Measurements from ENCODE around the gene ZNRF2. TPM values are rescaled to one million over a fixed set of nuclear protein-coding genes. Genes with fewer than 3 reads are reported as not detected.

The ZNRF2 gene
- polyA plus RNA-seq, 1 donor (not counting 4 experiments of a cell fraction or from before 2014, with no cell fraction given) = 7.0 TPM

- H3K27ac ChIP-seq (ENCODE audit: control insufficient read depth, insufficient read depth, low read length) = no peak overlapping the region
- no peaks in the 10 kb centered on the region for H3K36me3 ChIP-seq (ENCODE audit: control insufficient read depth in 2 of 2, extremely low read depth in 1 of 2, insufficient read depth in 2 of 2, low read length in 2 of 2)
- peaks cover 16% of the 10 kb centered on the region for H3K79me2 ChIP-seq (ENCODE audit: control insufficient read depth, insufficient read depth, low read length)
- no peak overlapping the region for H3K4me2 ChIP-seq (ENCODE audit: control insufficient read depth, extremely low read depth, insufficient read depth, low read depth, low read length)
- no peak overlapping the region for H3K9ac ChIP-seq (ENCODE audit: control insufficient read depth, extremely low read depth, insufficient read depth, low read length)
- TF ChIP-seq EZH2 (IDR thresholded peaks at IDR 0.05; ENCODE audit: low read length) = no peak
- TF ChIP-seq CTCF (optimal IDR thresholded peaks at IDR 0.05 in 1 of 3, IDR thresholded peaks at IDR 0.05 in 1 of 3, conservative IDR thresholded peaks at IDR 0.05 in 1 of 3; ENCODE audit: extremely low read depth in 1 of 3, insufficient read depth in 2 of 3, low read length in 3 of 3) = no peak
- H4K20me1 ChIP-seq (ENCODE audit: control insufficient read depth, extremely low read depth, insufficient read depth, low read length) = no peaks in the 10 kb centered on the region
- no peak overlapping the region for H2AFZ ChIP-seq (ENCODE audit: control insufficient read depth, low read length)
- no peak overlapping the region for H3K4me3 ChIP-seq (ENCODE audit: control insufficient read depth in 2 of 3, extremely low read depth in 1 of 3, insufficient read depth in 2 of 3, low read depth in 1 of 3, low read length in 3 of 3)
- no peaks in the 10 kb centered on the region for H3K27me3 ChIP-seq (ENCODE audit: control insufficient read depth, extremely low read depth, insufficient read depth, low read length)
- FAIRE-seq (no peak), DNase-seq (ENCODE audit: low read depth, low spot score) (no peak)
- no peaks in the 10 kb centered on the region for H3K9me1 ChIP-seq (ENCODE audit: control insufficient read depth, extremely low read depth, insufficient read depth, low read length)
- dilution Hi-C loops (cut with MboI; ENCODE audit: extremely low pct_ligation_motif_present, low sequenced_read_pairs) = no loop called here
- no peaks in the 10 kb centered on the region for H3K9me3 ChIP-seq (ENCODE audit: control insufficient read depth, low read depth, low read length)
- peaks cover 5% of the 10 kb centered on the region for H3K4me1 ChIP-seq (ENCODE audit: control insufficient read depth, extremely low read depth, insufficient read depth, low read length)
Measured at GRCh38 chr7:30354791-30355190, 70.4 kb downstream of the ZNRF2 start.

GRCh38 chr7:30359957-30360356 is 75.6 kb downstream of the ZNRF2 start:
- dilution Hi-C loops (cut with MboI; ENCODE audit: extremely low pct_ligation_motif_present, low sequenced_read_pairs) = no loop called here
- Histone ChIP-seq H3K27ac (ENCODE audit: control insufficient read depth, insufficient read depth, low read length) (no peak overlapping the region), H3K4me2 (ENCODE audit: control insufficient read depth, extremely low read depth, insufficient read depth, low read depth, low read length) (no peak overlapping the region), H4K20me1 (ENCODE audit: control insufficient read depth, extremely low read depth, insufficient read depth, low read length) (no peaks in the 10 kb centered on the region), H3K9ac (ENCODE audit: control insufficient read depth, extremely low read depth, insufficient read depth, low read length) (no peak overlapping the region), H3K4me1 (ENCODE audit: control insufficient read depth, extremely low read depth, insufficient read depth, low read length) (no peaks in the 10 kb centered on the region), H3K9me1 (ENCODE audit: control insufficient read depth, extremely low read depth, insufficient read depth, low read length) (no peaks in the 10 kb centered on the region), H3K27me3 (ENCODE audit: control insufficient read depth, extremely low read depth, insufficient read depth, low read length) (no peaks in the 10 kb centered on the region), H3K4me3 (ENCODE audit: control insufficient read depth in 2 of 3, extremely low read depth in 1 of 3, insufficient read depth in 2 of 3, low read depth in 1 of 3, low read length in 3 of 3) (no peak overlapping the region), H2AFZ (ENCODE audit: control insufficient read depth, low read length) (no peak overlapping the region), H3K36me3 (ENCODE audit: control insufficient read depth in 2 of 2, extremely low read depth in 1 of 2, insufficient read depth in 2 of 2, low read length in 2 of 2) (peaks cover 0 to 2% of the 10 kb centered on the region in 2 experiments), H3K9me3 (ENCODE audit: control insufficient read depth, low read depth, low read length) (no peaks in the 10 kb centered on the region), H3K79me2 (ENCODE audit: control insufficient read depth, insufficient read depth, low read length) (no peaks in the 10 kb centered on the region)
- DNase-seq (ENCODE audit: low read depth, low spot score) (no peak), FAIRE-seq (no peak)
- TF ChIP-seq EZH2 (IDR thresholded peaks at IDR 0.05; ENCODE audit: low read length) (no peak), CTCF (optimal IDR thresholded peaks at IDR 0.05 in 1 of 3, IDR thresholded peaks at IDR 0.05 in 1 of 3, conservative IDR thresholded peaks at IDR 0.05 in 1 of 3; ENCODE audit: extremely low read depth in 1 of 3, insufficient read depth in 2 of 3, low read length in 3 of 3) (no peak)
